GM10248 (cell line): ENCODE results near the gene NOC2L.
A peak's percentile ranks its signal among the peaks of the same experiment; 100 is the strongest.

Experiments used
- CTCF ChIA-PET: fragments of 300-600 bp; sonication (Branson Sonifier 250); formaldehyde crosslinking; extraction: SDS; loops from one replicate; lab custom pipeline; 2021; ENCODE audit warnings: antibody characterized with exemption; lab: Yijun Ruan, JAX
- POLR2A ChIA-PET: fragments of 350-650 bp; sonication (Branson Sonifier 250); formaldehyde crosslinking; extraction: SDS; loops from one replicate; lab custom pipeline; 2020; ENCODE audit warnings: antibody characterized with exemption; lab: Yijun Ruan, JAX
- DNase-seq: peaks from one replicate; pipeline ENCODE4 v3.0.0; 2012; ENCODE audit errors: extremely low spot score
- TF ChIP-seq, protein P1 (sequence below): IDR thresholded peaks from 2 replicates; pipeline ENCODE4 v1.5.1; 2012; ENCODE audit warnings: mild to moderate bottlenecking, low read depth; ENCODE audit errors: extremely low read depth, missing control alignments, control extremely low read depth

NOC2L gene

DNA sequence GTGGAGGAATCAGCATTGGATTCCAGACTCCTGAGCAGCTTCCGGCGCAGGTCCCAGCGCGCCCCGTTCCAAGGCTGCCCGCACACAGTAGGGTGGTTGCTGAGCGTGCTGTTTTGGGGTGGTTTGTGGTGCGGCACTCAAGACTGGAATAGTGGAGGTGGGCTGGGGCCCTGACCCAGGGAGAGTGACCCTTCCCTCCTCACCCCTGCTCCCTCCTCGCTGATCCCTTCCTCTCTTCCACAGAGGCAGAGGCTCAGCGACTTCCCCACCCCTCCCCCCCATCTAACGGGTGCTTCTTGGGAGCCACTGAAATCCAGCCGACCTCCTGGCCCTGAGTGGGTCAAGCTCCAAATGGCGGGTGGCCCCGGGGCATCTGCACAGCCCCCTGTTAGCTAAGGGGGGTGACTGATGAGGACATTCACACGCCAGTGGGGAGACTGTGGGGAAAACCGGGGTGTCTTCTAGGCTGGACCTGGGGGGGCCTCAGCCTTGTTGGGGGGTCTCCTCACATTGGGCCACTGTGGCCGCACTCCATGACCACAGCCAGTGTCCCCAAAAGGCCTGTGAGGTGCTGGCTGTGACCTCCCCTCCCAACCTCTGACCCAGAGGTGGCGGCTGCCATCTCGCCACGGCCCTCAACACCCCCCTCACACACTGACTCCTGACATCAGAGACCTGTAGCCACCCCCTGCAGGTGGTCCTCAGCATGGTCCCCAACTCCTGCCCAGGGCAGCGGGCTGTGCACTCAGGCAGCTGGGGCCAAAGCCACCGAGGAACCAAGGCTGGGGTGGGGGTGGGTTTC, 44.8 kb upstream of the NOC2L start:
- no peak for DNase-seq
- ChIA-PET CTCF (interaction anchor here (1.5 to 5.6 kb wide), 7 partner anchors 10 to 55 kb away, joined by 4 to 54 read pairs (median 11); partner anchors contain the start of gene ISG15), POLR2A (no interaction called here)
- TF ChIP-seq, protein P1, sequence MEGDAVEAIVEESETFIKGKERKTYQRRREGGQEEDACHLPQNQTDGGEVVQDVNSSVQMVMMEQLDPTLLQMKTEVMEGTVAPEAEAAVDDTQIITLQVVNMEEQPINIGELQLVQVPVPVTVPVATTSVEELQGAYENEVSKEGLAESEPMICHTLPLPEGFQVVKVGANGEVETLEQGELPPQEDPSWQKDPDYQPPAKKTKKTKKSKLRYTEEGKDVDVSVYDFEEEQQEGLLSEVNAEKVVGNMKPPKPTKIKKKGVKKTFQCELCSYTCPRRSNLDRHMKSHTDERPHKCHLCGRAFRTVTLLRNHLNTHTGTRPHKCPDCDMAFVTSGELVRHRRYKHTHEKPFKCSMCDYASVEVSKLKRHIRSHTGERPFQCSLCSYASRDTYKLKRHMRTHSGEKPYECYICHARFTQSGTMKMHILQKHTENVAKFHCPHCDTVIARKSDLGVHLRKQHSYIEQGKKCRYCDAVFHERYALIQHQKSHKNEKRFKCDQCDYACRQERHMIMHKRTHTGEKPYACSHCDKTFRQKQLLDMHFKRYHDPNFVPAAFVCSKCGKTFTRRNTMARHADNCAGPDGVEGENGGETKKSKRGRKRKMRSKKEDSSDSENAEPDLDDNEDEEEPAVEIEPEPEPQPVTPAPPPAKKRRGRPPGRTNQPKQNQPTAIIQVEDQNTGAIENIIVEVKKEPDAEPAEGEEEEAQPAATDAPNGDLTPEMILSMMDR = no peak

GRCh38 chr1:1001057-1001783, 42.2 kb upstream of the NOC2L start:
- POLR2A ChIA-PET = no interaction called here
- TF ChIP-seq, protein P1 = no peak
- CTCF ChIA-PET = interaction anchor here (0.7 to 5.6 kb wide), 15 partner anchors 9 to 277 kb away, joined by 3 to 54 read pairs (median 6); partner anchors contain the start of genes ISG15, PLEKHN1 and RNF223
- no peak for DNase-seq

DNA sequence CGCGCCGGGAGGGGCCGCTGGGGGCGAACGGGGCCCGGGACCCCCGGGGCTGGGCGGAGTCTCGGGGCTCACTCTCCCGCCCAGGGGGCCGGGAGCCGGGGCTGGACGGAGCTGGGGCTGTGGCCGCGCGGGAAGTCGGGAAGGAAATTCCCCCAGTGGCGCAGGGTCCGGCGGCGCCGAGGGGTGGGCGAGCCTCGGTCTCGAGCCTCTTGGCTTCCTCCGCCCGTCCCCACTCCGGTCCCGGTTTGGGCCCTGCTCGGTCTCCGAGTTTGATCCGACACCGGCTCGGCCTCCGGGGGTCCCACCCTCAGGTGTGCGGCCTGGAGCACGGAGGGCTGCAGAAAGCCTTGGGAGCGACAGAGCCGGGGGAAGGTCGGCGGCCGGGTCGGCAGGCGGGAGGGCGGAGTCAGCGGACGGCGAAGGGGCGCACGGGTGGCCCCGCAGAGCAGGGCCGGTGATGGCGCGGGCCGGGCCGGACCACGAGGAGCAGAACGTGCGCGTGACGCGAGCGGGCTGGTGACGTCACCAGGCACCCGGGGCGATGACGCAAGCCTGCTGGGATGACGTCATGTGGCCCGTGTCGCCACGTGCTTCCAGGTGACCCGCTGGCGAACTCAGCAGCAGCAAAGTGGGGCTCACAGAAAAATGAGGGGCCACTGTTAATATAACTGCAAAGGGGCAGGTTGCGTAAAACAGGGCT, 41.5 kb upstream of the NOC2L start:
- CTCF ChIA-PET = interaction anchor here (0.7 to 5.6 kb wide), 8 partner anchors 8 to 131 kb away, joined by 3 to 54 read pairs (median 12); partner anchors contain the start of genes ISG15 and PLEKHN1
- TF ChIP-seq, protein P1 = no peak
- POLR2A ChIA-PET = no interaction called here
- peak; percentile 81 for DNase-seq

DNA sequence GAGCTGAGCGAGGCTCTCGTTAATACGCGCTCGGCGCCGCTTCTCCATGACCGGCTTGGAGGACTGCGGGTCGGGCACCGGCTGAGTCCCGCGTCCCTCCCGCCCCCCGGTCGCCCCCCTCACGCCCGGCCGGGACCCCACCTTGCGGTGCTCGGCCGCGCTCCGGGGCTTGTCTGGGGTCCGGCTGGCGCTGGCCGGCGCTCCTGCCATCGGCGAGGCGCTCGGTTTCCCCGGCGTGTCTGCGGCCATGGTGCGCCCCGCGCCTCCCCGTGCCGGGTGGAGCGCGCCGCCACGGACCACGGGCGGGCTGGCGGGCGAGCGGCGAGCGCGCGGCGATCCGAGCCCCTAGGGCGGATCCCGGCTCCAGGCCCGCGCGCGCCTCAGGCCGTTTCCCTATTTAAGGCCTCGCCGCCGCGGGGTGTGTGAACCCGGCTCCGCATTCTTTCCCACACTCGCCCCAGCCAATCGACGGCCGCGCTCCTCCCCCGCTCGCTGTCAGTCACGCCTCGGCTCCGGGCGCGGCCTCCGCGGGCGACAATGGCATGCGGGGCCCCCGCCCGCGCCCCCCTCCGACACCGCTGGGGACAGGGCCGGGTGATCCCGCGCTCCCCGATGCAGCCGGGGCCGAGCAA, 40.8 kb upstream of the NOC2L start, which contains the start of gene HES4:
TSS of gene HES4 (minus strand) at position 373 of the 632 bp plus-strand sequence. CDS start at position 249, 124 bp downstream.
- POLR2A ChIA-PET = no interaction called here
- TF ChIP-seq, protein P1 = no peak
- CTCF ChIA-PET = interaction anchor here (0.7 to 1.0 kb wide), 2 partner anchors 18 to 19 kb away, joined by 4 read pairs; partner anchors contain the start of gene PERM1
- peak; percentile 75 for DNase-seq

- TF ChIP-seq, protein P1 = no peak
- POLR2A ChIA-PET = no interaction called here
- CTCF ChIA-PET = interaction anchor here (0.7 to 2.1 kb wide), 3 partner anchors 15 to 19 kb away, joined by 4 to 7 read pairs (median 4); partner anchors contain the start of genes ISG15 and PERM1
- no peak for DNase-seq
Measured at GRCh38 chr1:998995-999724, 40.1 kb upstream of the NOC2L start.
